GM15510 (cell line): ENCODE data around the gene SYTL2.

ENCODE experiments used
- POLR2A ChIP-seq: IDR thresholded peaks from 3 replicates; pipeline ENCODE4 v1.6.1; 2011; ENCODE audit warnings: borderline replicate concordance; ENCODE audit not compliant: insufficient read length; ENCODE audit errors: extremely low read depth

Gene SYTL2

GRCh38 chr11:85784480-85785265 lies 26.3 kb downstream of the SYTL2 start:
- no peak for TF ChIP-seq POLR2A

GRCh38 chr11:85783758-85784157 lies 27.2 kb downstream of the SYTL2 start:
- TF ChIP-seq POLR2A, result no peak

- TF ChIP-seq POLR2A, result no peak
These were observed 30.8 kb downstream of the SYTL2 start for GRCh38 chr11:85779956-85780640.

GRCh38 chr11:85776951-85777602 lies 33.9 kb downstream of the SYTL2 start:
- TF ChIP-seq POLR2A, result no peak

GRCh38 chr11:85774256-85775101 lies 36.5 kb downstream of the SYTL2 start:
- TF ChIP-seq POLR2A, result no peak

- no peak for TF ChIP-seq POLR2A
These were observed 38.2 kb downstream of the SYTL2 start for GRCh38 chr11:85772695-85773094.

- TF ChIP-seq POLR2A, result no peak
These were observed 39.4 kb downstream of the SYTL2 start for GRCh38 chr11:85771568-85771967.

- no peak for TF ChIP-seq POLR2A
These were observed 41.2 kb downstream of the SYTL2 start for GRCh38 chr11:85769771-85770170.

GRCh38 chr11:85768473-85769146 lies 42.3 kb downstream of the SYTL2 start:
- TF ChIP-seq POLR2A, result no peak

GRCh38 chr11:85767246-85767945 lies 43.5 kb downstream of the SYTL2 start:
- no peak for TF ChIP-seq POLR2A

- TF ChIP-seq POLR2A, result no peak
These were observed 44.2 kb downstream of the SYTL2 start for GRCh38 chr11:85766721-85767161.

- no peak for TF ChIP-seq POLR2A
These were observed 46.1 kb downstream of the SYTL2 start for GRCh38 chr11:85764796-85765195.

- no peak for TF ChIP-seq POLR2A
These were observed 48.7 kb downstream of the SYTL2 start for GRCh38 chr11:85762226-85762625.
